ENCODE measurements around the gene ZNF560. TPM values are rescaled to one million over a fixed set of nuclear protein-coding genes. Genes with fewer than 3 reads are reported as not detected.
"Not testable (repeated sequence)": the region's sequence is repeated elsewhere in the genome, so short reads cannot be mapped to it uniquely, and the experiment has no call there.

ZNF560 gene
- not detected in 2 replicates for total RNA-seq (2014; rRNA removed; shearing (Covaris generic))

GRCh38 chr19:9498183-9498902 is at the start of gene ZNF560:
Gene ZNF560, minus strand, starts transcription at chr19:9498616. Its CDS starts 23,303 bp downstream, at chr19:9475313.
- no peak for DNase-seq (ENCODE audit: low read depth in 1 of 2, low spot score in 2 of 2)
- no peaks in the 10 kb centered on the region for H3K27me3 ChIP-seq (replicated peaks)
- no peak within 1 kb of the TSS for H3K4me3 ChIP-seq
- no peaks in the 10 kb centered on the region for H3K36me3 ChIP-seq
- H3K9me3 ChIP-seq (replicated peaks), result peaks cover 10% of the 10 kb centered on the region
- H3K27ac ChIP-seq, result no peak within 1 kb of the TSS
- H3K4me1 ChIP-seq (replicated peaks), result no peaks in the 10 kb centered on the region

- H3K9me3 ChIP-seq (replicated peaks), result peaks cover 2% of the 10 kb centered on the region; the same call in 1 of the 2 replicates
- DNase-seq (ENCODE audit: low read depth in 1 of 2, low spot score in 2 of 2), result no peak
Observed at GRCh38 chr19:9547870-9548269, 49.5 kb upstream of the ZNF560 start.

GRCh38 chr19:9541281-9541680 is 42.9 kb upstream of the ZNF560 start:
- not testable (repeated sequence) for H3K27ac ChIP-seq; H3K36me3 ChIP-seq; DNase-seq (ENCODE audit: low read depth in 1 of 2, low spot score in 2 of 2); H3K4me3 ChIP-seq; H3K4me1 ChIP-seq (replicated peaks); H3K27me3 ChIP-seq (replicated peaks)
- peaks cover 11% of the 10 kb centered on the region for H3K9me3 ChIP-seq (replicated peaks)

More at GRCh38 chr19:9547870-9548269, 49.5 kb upstream of the ZNF560 start:
- Histone ChIP-seq H3K36me3 (no peaks in the 10 kb centered on the region), H3K27me3 (replicated peaks) (no peaks in the 10 kb centered on the region), H3K4me1 (replicated peaks) (no peaks in the 10 kb centered on the region), H3K27ac (no peak overlapping the region), H3K4me3 (no peak overlapping the region)

GRCh38 chr19:9539921-9540320 is 41.5 kb upstream of the ZNF560 start:
- H3K36me3 ChIP-seq, result peaks cover 16% of the 10 kb centered on the region
- H3K27ac ChIP-seq, result not testable (repeated sequence)

GRCh38 chr19:9539201-9539600 is 40.8 kb upstream of the ZNF560 start:
- Histone ChIP-seq H3K36me3 (peaks cover 23% of the 10 kb centered on the region), H3K9me3 (replicated peaks) (peaks cover 16% of the 10 kb centered on the region)
- not testable (repeated sequence) for H3K27ac ChIP-seq; DNase-seq (ENCODE audit: low read depth in 1 of 2, low spot score in 2 of 2); H3K4me3 ChIP-seq; H3K4me1 ChIP-seq (replicated peaks); H3K27me3 ChIP-seq (replicated peaks)

More at GRCh38 chr19:9539921-9540320, 41.5 kb upstream of the ZNF560 start:
- not testable (repeated sequence) for DNase-seq (ENCODE audit: low read depth in 1 of 2, low spot score in 2 of 2); H3K27me3 ChIP-seq (replicated peaks); H3K4me3 ChIP-seq; H3K4me1 ChIP-seq (replicated peaks)
- H3K9me3 ChIP-seq (replicated peaks), result peaks cover 16% of the 10 kb centered on the region

- peak; percentile 71 to 72 for DNase-seq (ENCODE audit: low read depth in 1 of 2, low spot score in 2 of 2)
- no peaks in the 10 kb centered on the region for H3K4me1 ChIP-seq (replicated peaks)
- H3K36me3 ChIP-seq, result peaks cover 31% of the 10 kb centered on the region
- peak within 1 kb of the TSS; percentile 69 for H3K27ac ChIP-seq
- peak within 1 kb of the TSS; percentile 55 for H3K4me3 ChIP-seq
- no peaks in the 10 kb centered on the region for H3K27me3 ChIP-seq (replicated peaks)
- peaks cover 19% of the 10 kb centered on the region for H3K9me3 ChIP-seq (replicated peaks)
Observed at GRCh38 chr19:9538183-9539058, 40.0 kb upstream of the ZNF560 start, which contains the start of gene ZNF426. Gene ZNF426, minus strand, starts transcription at chr19:9538645. Its CDS starts 2,413 bp downstream, at chr19:9536232.

- Histone ChIP-seq H3K4me3 (no peak overlapping the region), H3K9me3 (replicated peaks) (peaks cover 26% of the 10 kb centered on the region), H3K27ac (no peak overlapping the region), H3K27me3 (replicated peaks) (no peaks in the 10 kb centered on the region), H3K36me3 (peaks cover 52% of the 10 kb centered on the region), H3K4me1 (replicated peaks) (no peaks in the 10 kb centered on the region)
- no peak for DNase-seq (ENCODE audit: low read depth in 1 of 2, low spot score in 2 of 2)
Observed at GRCh38 chr19:9535934-9536333, 37.5 kb upstream of the ZNF560 start.

- Histone ChIP-seq H3K27ac (no peak overlapping the region), H3K4me3 (no peak overlapping the region), H3K9me3 (replicated peaks) (peaks cover 40% of the 10 kb centered on the region), H3K4me1 (replicated peaks) (no peaks in the 10 kb centered on the region), H3K27me3 (replicated peaks) (no peaks in the 10 kb centered on the region), H3K36me3 (peaks cover 91% of the 10 kb centered on the region)
- DNase-seq (ENCODE audit: low read depth in 1 of 2, low spot score in 2 of 2), result no peak
Observed at GRCh38 chr19:9531933-9532332, 33.5 kb upstream of the ZNF560 start.

- peak in 1 of 2 experiments; percentile 2 for DNase-seq (ENCODE audit: low read depth in 1 of 2, low spot score in 2 of 2)
- H3K27me3 ChIP-seq (replicated peaks), result no peaks in the 10 kb centered on the region
- no peaks in the 10 kb centered on the region for H3K4me1 ChIP-seq (replicated peaks)
- no peak overlapping the region for H3K4me3 ChIP-seq
- H3K9me3 ChIP-seq (replicated peaks), result peaks cover 48% of the 10 kb centered on the region
- peaks cover 77% of the 10 kb centered on the region for H3K36me3 ChIP-seq
- H3K27ac ChIP-seq, result no peak overlapping the region
Observed at GRCh38 chr19:9528757-9529336, 30.4 kb upstream of the ZNF560 start.

GRCh38 chr19:9523885-9524474 is 25.6 kb upstream of the ZNF560 start:
- H3K4me1 ChIP-seq (replicated peaks), result no peaks in the 10 kb centered on the region
- no peaks in the 10 kb centered on the region for H3K27me3 ChIP-seq (replicated peaks)
- peaks cover 42% of the 10 kb centered on the region for H3K9me3 ChIP-seq (replicated peaks)
- H3K4me3 ChIP-seq, result no peak overlapping the region
- H3K27ac ChIP-seq, result no peak overlapping the region
- H3K36me3 ChIP-seq, result peaks cover 39% of the 10 kb centered on the region
- no peak for DNase-seq (ENCODE audit: low read depth in 1 of 2, low spot score in 2 of 2)

- no peak overlapping the region for H3K27ac ChIP-seq
- H3K27me3 ChIP-seq (replicated peaks), result no peaks in the 10 kb centered on the region
- H3K36me3 ChIP-seq, result no peaks in the 10 kb centered on the region
- no peak overlapping the region for H3K4me3 ChIP-seq
- DNase-seq (ENCODE audit: low read depth in 1 of 2, low spot score in 2 of 2), result no peak
- 0 out of 2 replicates have a peak, but pooled peaks cover 8% of the 10 kb centered on the region for H3K9me3 ChIP-seq (replicated peaks)
- H3K4me1 ChIP-seq (replicated peaks), result no peaks in the 10 kb centered on the region
Observed at GRCh38 chr19:9507285-9507684, 8.9 kb upstream of the ZNF560 start.

GRCh38 chr19:9500796-9501195 is 2.4 kb upstream of the ZNF560 start:
- Histone ChIP-seq H3K4me1 (replicated peaks) (no peaks in the 10 kb centered on the region), H3K27ac (no peak overlapping the region), H3K9me3 (replicated peaks) (peaks cover 8% of the 10 kb centered on the region), H3K4me3 (no peak overlapping the region), H3K27me3 (replicated peaks) (no peaks in the 10 kb centered on the region), H3K36me3 (no peaks in the 10 kb centered on the region)
- no peak for DNase-seq (ENCODE audit: low read depth in 1 of 2, low spot score in 2 of 2)

- peaks cover 12% of the 10 kb centered on the region for H3K9me3 ChIP-seq (replicated peaks)
- no peaks in the 10 kb centered on the region for H3K27me3 ChIP-seq (replicated peaks)
Observed at GRCh38 chr19:9494096-9494495, 4.3 kb downstream of the ZNF560 start.

More at GRCh38 chr19:9494096-9494495, 4.3 kb downstream of the ZNF560 start:
- H3K4me1 ChIP-seq (replicated peaks), result no peaks in the 10 kb centered on the region
- no peak overlapping the region for H3K4me3 ChIP-seq
- H3K36me3 ChIP-seq, result no peaks in the 10 kb centered on the region
- DNase-seq (ENCODE audit: low read depth in 1 of 2, low spot score in 2 of 2), result no peak
- H3K27ac ChIP-seq, result no peak overlapping the region
